Choroid plexus epithelial cell (primary cell): ENCODE data around the gene PTPRN.

Source experiments
- DNase-seq: peaks from one replicate; pipeline ENCODE4 v3.0.0-alpha.2; 2010; ENCODE audit warnings: low read depth
- H3K4me3 ChIP-seq: 2 replicates; pipeline ENCODE4 v1.5.1; 2011; ENCODE audit warnings: low read depth, mild to moderate bottlenecking, control low read depth, low read length, moderate library complexity
- CTCF ChIP-seq: conservative IDR thresholded peaks from 2 replicates; pipeline ENCODE4 v1.5.1; 2011; ENCODE audit warnings: low read depth, mild to moderate bottlenecking, control low read depth, inconsistent platforms, low read length, moderate library complexity

Gene PTPRN

GRCh38 chr2:219296631-219297391, 12.4 kb downstream of the PTPRN start:
- no peak overlapping the region for H3K4me3 ChIP-seq
- no peak for TF ChIP-seq CTCF
- no peak for DNase-seq

GRCh38 chr2:219296142-219296541, 13.1 kb downstream of the PTPRN start:
- DNase-seq, result no peak
- TF ChIP-seq CTCF, result no peak
- no peak overlapping the region for H3K4me3 ChIP-seq

GRCh38 chr2:219294356-219295351, 14.5 kb downstream of the PTPRN start:
- TF ChIP-seq CTCF, result peak; percentile 79
- H3K4me3 ChIP-seq, result peak overlapping the region; percentile 57
- DNase-seq, result peak; percentile 84

- no peak for TF ChIP-seq CTCF
- H3K4me3 ChIP-seq, result no peak overlapping the region
- DNase-seq, result no peak
These were observed 15.4 kb downstream of the PTPRN start for GRCh38 chr2:219293736-219294231.

GRCh38 chr2:219292616-219293015, 16.6 kb downstream of the PTPRN start:
- no peak for TF ChIP-seq CTCF
- no peak for DNase-seq
- no peak overlapping the region for H3K4me3 ChIP-seq

GRCh38 chr2:219291910-219292490, 17.2 kb downstream of the PTPRN start:
- no peak for TF ChIP-seq CTCF
- DNase-seq, result no peak
- no peak overlapping the region for H3K4me3 ChIP-seq
